PC-3 (cell line): ENCODE measurements around the gene KPNA2.
"Not testable (repeated sequence)": the region's sequence is repeated elsewhere in the genome, so short reads cannot be mapped to it uniquely, and the experiment has no call there.

Experiments
- CTCF ChIP-seq: fragments of 300-600 bp; sonication (generic); conservative IDR thresholded peaks from 2 replicates; pipeline ENCODE4 v1.5.1; 2017; ENCODE audit warnings: antibody characterized with exemption, low read depth, mild to moderate bottlenecking, low read length
- EZH2 ChIP-seq: fragments of 300-600 bp; sonication (generic); IDR thresholded peaks from one replicate; pipeline ENCODE4 v1.6.1; 2017; ENCODE audit warnings: antibody characterized with exemption, mild to moderate bottlenecking, low read length; ENCODE audit not compliant: unreplicated experiment

GRCh38 chr17:68049812-68050437, 14.4 kb downstream of the KPNA2 start:
- not testable (repeated sequence) for TF ChIP-seq CTCF, EZH2
